HepG2 (cell line): ENCODE results near the gene SGSH. TPM values are rescaled to one million over a fixed set of nuclear protein-coding genes. Genes with fewer than 3 reads are reported as not detected.
A peak's percentile ranks its signal among the peaks of the same experiment; 100 is the strongest.

Experiments
- ASH2L ChIP-seq: fragments of 300-600, 200-600 bp; sonication (generic); IDR thresholded peaks from 2 replicates; pipeline ENCODE4 v1.7.0; 2017; ENCODE audit warnings: low read depth, mild to moderate bottlenecking, moderate library complexity, mixed read lengths, low read length; ENCODE audit not compliant: insufficient read length
- ATF5 ChIP-seq: sonication (generic); formaldehyde crosslinking; IDR thresholded peaks from 2 replicates; pipeline ENCODE4 v1.4.0; 2020; ENCODE audit warnings: mild to moderate bottlenecking, low read depth, missing genetic modification reagents
- GLI4 ChIP-seq: sonication (generic); formaldehyde crosslinking; IDR thresholded peaks from 2 replicates; pipeline ENCODE4 v1.5.1; 2020; ENCODE audit warnings: missing genetic modification reagents, mild to moderate bottlenecking, moderate library complexity, borderline replicate concordance
- HOXA9 ChIP-seq: sonication (generic); formaldehyde crosslinking; IDR thresholded peaks from 2 replicates; pipeline ENCODE4 v1.8.1; 2022; ENCODE audit warnings: missing genetic modification reagents, mild to moderate bottlenecking, moderate library complexity, borderline replicate concordance
- KLF9 ChIP-seq: IDR thresholded peaks from 2 replicates; pipeline ENCODE4 v1.6.1; 2016; ENCODE audit warnings: low read depth
- MAFG ChIP-seq: sonication (generic); formaldehyde crosslinking; IDR thresholded peaks from 2 replicates; pipeline ENCODE4 v1.5.1; 2020; ENCODE audit warnings: mild to moderate bottlenecking, missing genetic modification reagents
- MED13 ChIP-seq: sonication (generic); formaldehyde crosslinking; IDR thresholded peaks from 2 replicates; pipeline ENCODE4 v1.5.0; 2020; ENCODE audit warnings: missing genetic modification reagents
- MED8 ChIP-seq: sonication (generic); formaldehyde crosslinking; IDR thresholded peaks from 2 replicates; pipeline ENCODE4 v1.8.1; 2023; ENCODE audit warnings: mild to moderate bottlenecking, missing genetic modification reagents; ENCODE audit not compliant: insufficient replicate concordance
- MEF2D ChIP-seq: sonication (generic); formaldehyde crosslinking; IDR thresholded peaks from 2 replicates; pipeline ENCODE4 v1.5.1; 2020; ENCODE audit warnings: mild to moderate bottlenecking, missing genetic modification reagents
- MTA1 ChIP-seq: sonication (generic); formaldehyde crosslinking; IDR thresholded peaks from 2 replicates; pipeline ENCODE4 v1.4.0; 2020; ENCODE audit warnings: missing genetic modification reagents, mild to moderate bottlenecking, borderline replicate concordance
- PCBP2 ChIP-seq: fragments of 200-400 bp; formaldehyde crosslinking; optimal IDR thresholded peaks from 2 replicates; pipeline ENCODE3; 2018; ENCODE audit warnings: low read length, low read depth; ENCODE audit not compliant: poor library complexity, severe bottlenecking
- REXO4 ChIP-seq: sonication (generic); formaldehyde crosslinking; IDR thresholded peaks from 2 replicates; pipeline ENCODE4 v1.8.0; 2022; ENCODE audit warnings: missing genetic modification reagents, mild to moderate bottlenecking, borderline replicate concordance
- TAF15 ChIP-seq: fragments of 200-400 bp; formaldehyde crosslinking; IDR thresholded peaks from one replicate; pipeline ENCODE4 v1.6.1; 2018; ENCODE audit warnings: mild to moderate bottlenecking, low read depth, low read length; ENCODE audit not compliant: poor library complexity, severe bottlenecking
- TBX3 ChIP-seq: fragments of 450-650 bp; IDR thresholded peaks from 2 replicates; pipeline ENCODE4 v1.6.1; 2017; ENCODE audit warnings: antibody characterized with exemption, mild to moderate bottlenecking, inconsistent platforms, borderline replicate concordance
- TEAD3 ChIP-seq: optimal IDR thresholded peaks from 2 replicates; pipeline ENCODE3; 2016; ENCODE audit warnings: borderline replicate concordance
- U2AF2 ChIP-seq: fragments of 200-400 bp; formaldehyde crosslinking; IDR thresholded peaks from 2 replicates; pipeline ENCODE4 v1.6.1; 2017; ENCODE audit warnings: low read depth, mild to moderate bottlenecking, low read length
- ZNF670 ChIP-seq: sonication (generic); formaldehyde crosslinking; IDR thresholded peaks from 2 replicates; pipeline ENCODE4 v1.8.0; 2022; ENCODE audit warnings: mild to moderate bottlenecking, missing genetic modification reagents, borderline replicate concordance
- ZSCAN20 ChIP-seq: sonication (generic); formaldehyde crosslinking; IDR thresholded peaks from 2 replicates; pipeline ENCODE4 v1.4.0; 2020; ENCODE audit warnings: missing genetic modification reagents, mild to moderate bottlenecking, borderline replicate concordance
- polyA plus RNA-seq, 8 experiments: library from polyadenylated mRNA; depleted of rRNA in 3 of 8; stranded (reverse) in 7 of 8; unstranded in 1 of 8; fragments of >200 nt; fragmentation: Illumina TruSeq in 4 of 8; extraction: Trizol in 4 of 8; gene quantifications; 2 replicates each; pipeline versions ENCODE4 v1.2.1 to v1.2.3, GENCODE V29; 2011 to 2016; ENCODE audit warnings: low read depth in 4 of 8, missing spikeins in 1 of 8, mixed read lengths in 1 of 8; ENCODE audit not compliant: insufficient read depth in 1 of 8
- total RNA-seq, 5 experiments: library from RNA; depleted of rRNA; stranded (reverse); fragments of >200 nt; fragmentation: Illumina TruSeq; extraction: Trizol; gene quantifications; 2 replicates each; pipeline ENCODE4 v1.2.3, GENCODE V29; 2016; ENCODE audit warnings: low read depth in 1 of 5
- TF ChIP-seq, protein P1 (sequence below): sonication (generic); formaldehyde crosslinking; IDR thresholded peaks from 2 replicates; pipeline ENCODE4 v1.4.0; 2020; ENCODE audit warnings: missing genetic modification reagents
- TF ChIP-seq, protein P2 (sequence below): sonication (generic); formaldehyde crosslinking; IDR thresholded peaks from 2 replicates; pipeline ENCODE4 v1.5.1; 2020; ENCODE audit warnings: mild to moderate bottlenecking, missing genetic modification reagents, moderate library complexity
- TF ChIP-seq, protein P3 (sequence below): sonication (generic); formaldehyde crosslinking; conservative IDR thresholded peaks from 2 replicates; pipeline ENCODE4 v1.8.1; 2023; ENCODE audit warnings: missing genetic modification reagents

The SGSH gene
- total and polyA plus RNA-seq, 2 of the 13 experiments (the other 11 are each of a cell fraction or from before 2014, with no cell fraction given), result 12.2 to 17.6 TPM

DNA sequence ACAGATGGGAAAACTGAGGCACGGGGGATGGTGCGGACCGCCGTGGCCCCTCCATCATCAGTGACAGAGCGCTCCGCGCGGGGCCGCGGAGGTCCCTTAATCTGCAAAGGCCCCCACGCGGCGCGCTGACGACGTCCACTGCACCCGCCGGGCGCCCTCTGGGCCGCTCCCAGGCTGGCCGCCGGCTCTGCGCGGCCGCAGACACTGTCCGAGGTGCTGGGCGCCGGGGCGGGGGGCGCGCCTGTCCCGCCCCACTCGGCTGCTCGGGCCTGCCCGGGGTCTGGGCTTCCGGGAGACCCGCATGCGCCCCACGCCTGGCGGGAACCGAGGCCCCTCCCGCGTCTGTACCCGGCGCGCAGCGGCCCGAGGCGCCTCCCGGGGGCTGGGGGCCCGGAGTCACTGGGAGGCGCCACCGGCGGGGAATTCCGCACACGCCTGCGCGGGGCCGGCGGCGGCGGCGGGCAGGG lies 40.0 kb upstream of the SGSH start (continued):
- TF ChIP-seq KLF9 (CRISPR knock-in tag), result no peak
- no peak for TF ChIP-seq MAFG
- no peak for TF ChIP-seq PCBP2
- TF ChIP-seq ASH2L, result no peak
- no peak for TF ChIP-seq U2AF2
- TF ChIP-seq ZNF670 (CRISPR knock-in tag), result peak; percentile 49; the same call in 1 of the 2 replicates
- TF ChIP-seq TAF15, result no peak
- TF ChIP-seq MED8, result peak; percentile 38
- TF ChIP-seq, protein P1, sequence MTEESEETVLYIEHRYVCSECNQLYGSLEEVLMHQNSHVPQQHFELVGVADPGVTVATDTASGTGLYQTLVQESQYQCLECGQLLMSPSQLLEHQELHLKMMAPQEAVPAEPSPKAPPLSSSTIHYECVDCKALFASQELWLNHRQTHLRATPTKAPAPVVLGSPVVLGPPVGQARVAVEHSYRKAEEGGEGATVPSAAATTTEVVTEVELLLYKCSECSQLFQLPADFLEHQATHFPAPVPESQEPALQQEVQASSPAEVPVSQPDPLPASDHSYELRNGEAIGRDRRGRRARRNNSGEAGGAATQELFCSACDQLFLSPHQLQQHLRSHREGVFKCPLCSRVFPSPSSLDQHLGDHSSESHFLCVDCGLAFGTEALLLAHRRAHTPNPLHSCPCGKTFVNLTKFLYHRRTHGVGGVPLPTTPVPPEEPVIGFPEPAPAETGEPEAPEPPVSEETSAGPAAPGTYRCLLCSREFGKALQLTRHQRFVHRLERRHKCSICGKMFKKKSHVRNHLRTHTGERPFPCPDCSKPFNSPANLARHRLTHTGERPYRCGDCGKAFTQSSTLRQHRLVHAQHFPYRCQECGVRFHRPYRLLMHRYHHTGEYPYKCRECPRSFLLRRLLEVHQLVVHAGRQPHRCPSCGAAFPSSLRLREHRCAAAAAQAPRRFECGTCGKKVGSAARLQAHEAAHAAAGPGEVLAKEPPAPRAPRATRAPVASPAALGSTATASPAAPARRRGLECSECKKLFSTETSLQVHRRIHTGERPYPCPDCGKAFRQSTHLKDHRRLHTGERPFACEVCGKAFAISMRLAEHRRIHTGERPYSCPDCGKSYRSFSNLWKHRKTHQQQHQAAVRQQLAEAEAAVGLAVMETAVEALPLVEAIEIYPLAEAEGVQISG (CRISPR knock-in tag), result peak; percentile 53; the same call in 1 of the 2 replicates
- TF ChIP-seq, protein P2, sequence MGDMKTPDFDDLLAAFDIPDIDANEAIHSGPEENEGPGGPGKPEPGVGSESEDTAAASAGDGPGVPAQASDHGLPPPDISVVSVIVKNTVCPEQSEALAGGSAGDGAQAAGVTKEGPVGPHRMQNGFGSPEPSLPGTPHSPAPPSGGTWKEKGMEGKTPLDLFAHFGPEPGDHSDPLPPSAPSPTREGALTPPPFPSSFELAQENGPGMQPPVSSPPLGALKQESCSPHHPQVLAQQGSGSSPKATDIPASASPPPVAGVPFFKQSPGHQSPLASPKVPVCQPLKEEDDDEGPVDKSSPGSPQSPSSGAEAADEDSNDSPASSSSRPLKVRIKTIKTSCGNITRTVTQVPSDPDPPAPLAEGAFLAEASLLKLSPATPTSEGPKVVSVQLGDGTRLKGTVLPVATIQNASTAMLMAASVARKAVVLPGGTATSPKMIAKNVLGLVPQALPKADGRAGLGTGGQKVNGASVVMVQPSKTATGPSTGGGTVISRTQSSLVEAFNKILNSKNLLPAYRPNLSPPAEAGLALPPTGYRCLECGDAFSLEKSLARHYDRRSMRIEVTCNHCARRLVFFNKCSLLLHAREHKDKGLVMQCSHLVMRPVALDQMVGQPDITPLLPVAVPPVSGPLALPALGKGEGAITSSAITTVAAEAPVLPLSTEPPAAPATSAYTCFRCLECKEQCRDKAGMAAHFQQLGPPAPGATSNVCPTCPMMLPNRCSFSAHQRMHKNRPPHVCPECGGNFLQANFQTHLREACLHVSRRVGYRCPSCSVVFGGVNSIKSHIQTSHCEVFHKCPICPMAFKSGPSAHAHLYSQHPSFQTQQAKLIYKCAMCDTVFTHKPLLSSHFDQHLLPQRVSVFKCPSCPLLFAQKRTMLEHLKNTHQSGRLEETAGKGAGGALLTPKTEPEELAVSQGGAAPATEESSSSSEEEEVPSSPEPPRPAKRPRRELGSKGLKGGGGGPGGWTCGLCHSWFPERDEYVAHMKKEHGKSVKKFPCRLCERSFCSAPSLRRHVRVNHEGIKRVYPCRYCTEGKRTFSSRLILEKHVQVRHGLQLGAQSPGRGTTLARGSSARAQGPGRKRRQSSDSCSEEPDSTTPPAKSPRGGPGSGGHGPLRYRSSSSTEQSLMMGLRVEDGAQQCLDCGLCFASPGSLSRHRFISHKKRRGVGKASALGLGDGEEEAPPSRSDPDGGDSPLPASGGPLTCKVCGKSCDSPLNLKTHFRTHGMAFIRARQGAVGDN (CRISPR knock-in tag), result peak; percentile 74
- TF ChIP-seq, protein P3, sequence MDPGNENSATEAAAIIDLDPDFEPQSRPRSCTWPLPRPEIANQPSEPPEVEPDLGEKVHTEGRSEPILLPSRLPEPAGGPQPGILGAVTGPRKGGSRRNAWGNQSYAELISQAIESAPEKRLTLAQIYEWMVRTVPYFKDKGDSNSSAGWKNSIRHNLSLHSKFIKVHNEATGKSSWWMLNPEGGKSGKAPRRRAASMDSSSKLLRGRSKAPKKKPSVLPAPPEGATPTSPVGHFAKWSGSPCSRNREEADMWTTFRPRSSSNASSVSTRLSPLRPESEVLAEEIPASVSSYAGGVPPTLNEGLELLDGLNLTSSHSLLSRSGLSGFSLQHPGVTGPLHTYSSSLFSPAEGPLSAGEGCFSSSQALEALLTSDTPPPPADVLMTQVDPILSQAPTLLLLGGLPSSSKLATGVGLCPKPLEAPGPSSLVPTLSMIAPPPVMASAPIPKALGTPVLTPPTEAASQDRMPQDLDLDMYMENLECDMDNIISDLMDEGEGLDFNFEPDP (CRISPR knock-in tag), result 0 out of 2 replicates have a peak, but pooled peaks have one; percentile 67
- no peak for TF ChIP-seq ATF5
- no peak for TF ChIP-seq TEAD3 (CRISPR knock-in tag)
- TF ChIP-seq MTA1 (CRISPR knock-in tag), result peak; percentile 54; the same call in 1 of the 2 replicates
- TF ChIP-seq TBX3, result no peak
- no peak for TF ChIP-seq GLI4 (CRISPR knock-in tag)
- TF ChIP-seq MED13 (CRISPR knock-in tag), result no peak
- peak; percentile 77; the same call in 1 of the 2 replicates for TF ChIP-seq ZSCAN20 (CRISPR knock-in tag)
- no peak for TF ChIP-seq HOXA9 (CRISPR knock-in tag)
- TF ChIP-seq REXO4 (CRISPR knock-in tag), result 0 out of 2 replicates have a peak, but pooled peaks have one; percentile 47
- no peak for TF ChIP-seq MEF2D (CRISPR knock-in tag)
